Right lobe of liver (tissue), 6 donors: ENCODE results near the gene ARHGDIB. TPM values are rescaled to one million over a fixed set of nuclear protein-coding genes. Genes with fewer than 3 reads are reported as not detected.

ENCODE experiments used
- ATAC-seq, 4 donors: fragments of 200-7000 bp; cut with Tn5 transposase; one replicate each; pipeline ENCODE4 v1.9.1; 2020; ENCODE audit warnings: mild to moderate bottlenecking in 4 of 4, moderate library complexity in 4 of 4
- DNase-seq, 3 donors: peaks; one replicate each; pipeline ENCODE4 v3.0.0-alpha.2; 2020
- H3K27ac ChIP-seq, 3 donors: fragments of 200-600 bp; one replicate each; pipeline ENCODE4 v1.8.0; 2022
- H3K27me3 ChIP-seq, 2 donors: fragments of 200-600 bp; one replicate each; pipeline ENCODE4 v1.8.0; 2022
- H3K36me3 ChIP-seq, 4 donors: fragments of 200-600 bp; sonication (generic) in 1 of 4; one replicate each; pipeline versions ENCODE4 v1.5.1 to v1.8.0; 2017 to 2022; ENCODE audit warnings: control low read depth in 1 of 4
- H3K4me1 ChIP-seq, 4 donors: fragments of 200-600 bp; sonication (generic) in 1 of 4; one replicate each; pipeline versions ENCODE4 v1.5.1 to v1.8.0; 2017 to 2022; ENCODE audit warnings: control low read depth in 1 of 4
- H3K4me3 ChIP-seq, 3 donors: fragments of 200-600 bp; one replicate each; pipeline ENCODE4 v1.8.0; 2022
- H3K9me3 ChIP-seq, 4 donors: fragments of 200-600 bp; sonication (generic) in 1 of 4; one replicate each; pipeline versions ENCODE4 v1.5.1 to v1.8.0; 2017 to 2022; ENCODE audit warnings: control low read depth in 1 of 4
- POLR2A ChIP-seq: fragments of 450-650 bp; IDR thresholded peaks from one replicate; pipeline ENCODE4 v1.6.1; 2017; ENCODE audit warnings: antibody characterized with exemption, mild to moderate bottlenecking
- WGBS: methylation state at CpG from one replicate; pipeline ENCODE4 v1.1.6; 2018; ENCODE audit warnings: low coverage, low lambda C conversion rate; ENCODE audit not compliant: insufficient coverage; ENCODE audit errors: missing lambda C conversion rate; 5-methylcytosine and 5-hydroxymethylcytosine counted together
- intact Hi-C, 2 donors: fragments of 100-400 bp; cut with DNase I; formaldehyde crosslinking; loops; one replicate each; pipeline versions ENCODE4 v1.11.2 to v1.14.1; 2022
- total RNA-seq, 6 experiments: library from RNA; depleted of rRNA in 2 of 6; stranded (reverse); fragments of >200 nt in 2 of 6; fragmentation: NEBNext Ultra II Directional in 3 of 6; extraction: Animal tissue kit (Norgen Biotek cat#: 25700) in 3 of 6; gene quantifications; one replicate each; pipeline versions ENCODE4 v1.1.0 to v1.2.4, GENCODE V29; 2016 to 2023
- TF ChIP-seq, protein P1 (sequence below), 4 donors: fragments of 200-600 bp in 3 of 4; fragments of 450-650 bp in 1 of 4; IDR thresholded peaks; one replicate each; pipeline versions ENCODE4 v1.5.1 to v1.8.0; 2016 to 2022; ENCODE audit warnings: antibody characterized with exemption in 4 of 4, mild to moderate bottlenecking in 2 of 4
- donor health status: DM: no; HTN: yes; CAD: no.
- donor health status: DM: no; HTN: no; CAD: no.
- donor health status: DM: no; HTN: no; CAD: no.
- donor health status: DM: no; HTN: yes; CAD: no.
- donor health status: DM: no; HTN: yes; CAD: no.

Gene ARHGDIB
- total RNA-seq, 6 experiments from 2014 or later: 17.2 to 58.1 (median 31.9) TPM

DNA sequence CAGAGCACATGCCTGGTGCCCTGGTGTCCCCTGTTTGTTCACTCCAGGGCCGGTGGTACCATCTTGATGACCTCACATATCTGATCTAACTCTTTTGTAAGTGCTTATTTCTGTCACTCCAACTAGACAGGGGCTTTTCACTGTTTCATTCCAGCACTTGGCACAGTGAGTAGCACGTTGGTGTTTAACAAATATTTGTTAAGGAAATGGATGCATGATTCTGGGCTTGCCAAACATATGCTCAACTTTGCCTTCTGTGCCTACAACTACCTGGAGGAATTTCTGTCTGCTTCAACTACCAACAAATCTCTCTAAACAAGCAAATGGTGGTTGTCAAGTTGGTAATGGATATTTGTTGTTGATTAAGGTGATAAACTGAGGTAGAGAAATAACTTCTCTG lies 43.0 kb upstream of the ARHGDIB start:
- no peaks in the 10 kb centered on the region for H3K9me3 ChIP-seq
- ATAC-seq: no peak
- no peaks in the 10 kb centered on the region for H3K36me3 ChIP-seq
- WGBS: 37% methylated on average over 2 of the region's 2 CpGs
- no peaks in the 10 kb centered on the region for H3K4me1 ChIP-seq
- no peaks in the 10 kb centered on the region for H3K27me3 ChIP-seq
- intact Hi-C loops: no loop called here
- H3K4me3 ChIP-seq: no peak overlapping the region
- no peak for TF ChIP-seq POLR2A
- TF ChIP-seq, protein P1, sequence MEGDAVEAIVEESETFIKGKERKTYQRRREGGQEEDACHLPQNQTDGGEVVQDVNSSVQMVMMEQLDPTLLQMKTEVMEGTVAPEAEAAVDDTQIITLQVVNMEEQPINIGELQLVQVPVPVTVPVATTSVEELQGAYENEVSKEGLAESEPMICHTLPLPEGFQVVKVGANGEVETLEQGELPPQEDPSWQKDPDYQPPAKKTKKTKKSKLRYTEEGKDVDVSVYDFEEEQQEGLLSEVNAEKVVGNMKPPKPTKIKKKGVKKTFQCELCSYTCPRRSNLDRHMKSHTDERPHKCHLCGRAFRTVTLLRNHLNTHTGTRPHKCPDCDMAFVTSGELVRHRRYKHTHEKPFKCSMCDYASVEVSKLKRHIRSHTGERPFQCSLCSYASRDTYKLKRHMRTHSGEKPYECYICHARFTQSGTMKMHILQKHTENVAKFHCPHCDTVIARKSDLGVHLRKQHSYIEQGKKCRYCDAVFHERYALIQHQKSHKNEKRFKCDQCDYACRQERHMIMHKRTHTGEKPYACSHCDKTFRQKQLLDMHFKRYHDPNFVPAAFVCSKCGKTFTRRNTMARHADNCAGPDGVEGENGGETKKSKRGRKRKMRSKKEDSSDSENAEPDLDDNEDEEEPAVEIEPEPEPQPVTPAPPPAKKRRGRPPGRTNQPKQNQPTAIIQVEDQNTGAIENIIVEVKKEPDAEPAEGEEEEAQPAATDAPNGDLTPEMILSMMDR (IDR thresholded peaks at IDR 0.05): no peak
- no peak for DNase-seq
- H3K27ac ChIP-seq: no peak overlapping the region

DNA sequence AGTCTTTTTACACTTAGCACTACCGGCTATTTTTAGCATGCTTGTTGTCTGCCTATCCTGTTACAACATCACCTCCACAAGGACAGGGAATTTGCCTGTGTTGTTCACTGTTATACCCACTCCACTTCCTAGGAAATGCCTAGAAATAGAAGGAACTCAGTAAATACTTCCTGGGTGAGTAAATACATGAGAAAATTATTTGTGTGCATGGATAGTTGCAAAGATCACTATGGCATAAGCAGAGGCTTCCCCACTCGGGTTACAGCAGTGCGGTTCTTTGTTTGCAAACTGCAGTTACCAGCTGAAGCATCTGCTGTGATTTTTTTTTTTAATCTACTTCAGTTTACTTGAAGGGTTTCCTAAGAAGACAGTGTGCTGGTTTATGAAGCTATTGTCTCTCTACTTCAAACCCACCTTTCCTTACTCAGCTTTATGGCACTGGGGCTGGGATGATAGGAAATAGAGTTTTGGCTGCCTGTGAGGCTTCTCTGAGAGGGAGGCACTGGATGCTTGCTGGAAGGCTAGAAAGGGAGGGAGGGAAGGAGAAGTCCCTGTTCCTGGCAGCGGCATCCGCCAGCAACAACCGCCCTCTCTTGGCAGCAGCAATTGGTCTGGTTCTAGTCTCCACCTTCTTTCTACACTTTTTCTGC lies 40.5 kb upstream of the ARHGDIB start:
- DNase-seq (no peak), ATAC-seq (peak; percentile 22 to 54 (median 42))
- Histone ChIP-seq H3K4me1 (no peaks in the 10 kb centered on the region), H3K4me3 (no peak overlapping the region), H3K9me3 (no peaks in the 10 kb centered on the region), H3K36me3 (no peaks in the 10 kb centered on the region), H3K27ac (no peak overlapping the region), H3K27me3 (no peaks in the 10 kb centered on the region)
- 22% methylated on average over 6 of the region's 6 CpGs for WGBS
- intact Hi-C loops: no loop called here
- TF ChIP-seq, protein P1 (IDR thresholded peaks at IDR 0.05): no peak
- no peak for TF ChIP-seq POLR2A

- 82% methylated on average over 2 of the region's 2 CpGs for WGBS
- Histone ChIP-seq H3K4me3 (no peak overlapping the region), H3K27ac (no peak overlapping the region), H3K4me1 (no peaks in the 10 kb centered on the region), H3K27me3 (no peaks in the 10 kb centered on the region), H3K36me3 (no peaks in the 10 kb centered on the region), H3K9me3 (no peaks in the 10 kb centered on the region)
- DNase-seq (no peak), ATAC-seq (no peak)
- TF ChIP-seq, protein P1 (IDR thresholded peaks at IDR 0.05): no peak
- TF ChIP-seq POLR2A: no peak
- intact Hi-C loops: no loop called here
These were observed 39.2 kb upstream of the ARHGDIB start for GRCh38 chr12:15000575-15000974.

DNA sequence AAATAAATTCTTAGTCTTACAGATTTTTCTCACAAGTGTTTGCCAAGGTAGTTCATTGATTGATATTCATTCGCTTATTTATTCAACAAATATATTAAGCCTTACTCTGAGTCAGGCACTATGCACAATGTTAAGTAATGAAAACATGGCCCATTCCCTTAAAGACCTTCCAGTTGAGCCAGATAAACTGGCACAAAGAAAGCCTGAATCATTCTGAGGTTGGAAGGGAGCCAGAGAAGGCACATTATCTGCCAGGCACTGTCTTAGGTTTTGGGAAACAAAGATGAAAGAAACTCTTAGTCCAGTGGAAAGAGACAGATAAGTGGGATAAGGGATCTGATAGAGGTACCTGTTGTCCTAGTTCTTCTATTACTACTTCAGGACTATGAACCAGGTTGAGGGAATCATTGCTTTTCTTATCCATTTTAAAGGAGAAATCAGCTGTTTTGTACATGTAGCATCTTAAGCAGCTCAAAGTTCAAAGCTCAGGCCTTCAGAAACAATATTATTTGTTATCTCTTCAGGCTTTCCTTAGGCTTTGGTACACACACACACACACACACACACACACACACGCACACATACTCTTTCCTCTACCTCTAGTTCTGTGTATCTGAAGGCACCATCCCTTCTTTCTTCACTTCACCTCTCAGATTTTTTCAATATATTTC lies 38.4 kb upstream of the ARHGDIB start:
- no peaks in the 10 kb centered on the region for H3K36me3 ChIP-seq
- H3K9me3 ChIP-seq: no peaks in the 10 kb centered on the region
- no peak overlapping the region for H3K4me3 ChIP-seq
- no peaks in the 10 kb centered on the region for H3K27me3 ChIP-seq
- DNase-seq (no peak), ATAC-seq (no peak)
- no peak overlapping the region for H3K27ac ChIP-seq
- TF ChIP-seq, protein P1 (IDR thresholded peaks at IDR 0.05): no peak
- TF ChIP-seq POLR2A: no peak
- intact Hi-C loops: loop anchor here (10.0 kb wide), 1 partner anchor 155 kb away; the partner anchor contains the start of gene ART4 (in 2 of the 2)
- 64% methylated on average over 2 of the region's 2 CpGs for WGBS
- H3K4me1 ChIP-seq: no peaks in the 10 kb centered on the region
